GM11168 (cell line): ENCODE measurements around the gene THBS1.

Experiments
- in situ Hi-C: fragments of 300-500 bp; cut with MboI; formaldehyde crosslinking; loops from one replicate; pipeline ENCODE4 v1.12.0; 2022; ENCODE audit warnings: low sequenced_read_pairs; ENCODE audit not compliant: unreplicated experiment

THBS1 gene

DNA sequence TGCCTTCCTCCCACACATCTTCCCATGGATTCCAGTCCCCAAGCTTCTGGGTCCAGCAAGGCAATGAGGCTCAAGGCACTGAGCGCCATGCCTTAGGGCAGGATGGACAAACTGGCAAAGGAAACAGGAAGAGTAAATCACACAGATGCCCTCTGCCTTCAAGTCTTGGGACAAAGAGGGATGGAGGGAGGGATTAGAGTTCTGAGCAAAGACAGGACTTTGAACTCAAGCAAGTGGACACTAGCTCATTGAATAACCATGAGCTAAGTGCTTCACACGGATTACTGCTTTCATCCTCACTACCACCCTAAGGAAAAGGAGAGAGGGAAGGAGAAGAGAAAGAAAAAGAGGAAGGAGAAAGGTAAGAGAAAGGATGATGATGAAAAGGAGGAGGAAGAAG is 7.6 kb upstream of the THBS1 start:
- in situ Hi-C loops, result loop anchor here (10.0 kb wide), 1 partner anchor 448 kb away; no protein-coding TSS in a partner anchor

DNA sequence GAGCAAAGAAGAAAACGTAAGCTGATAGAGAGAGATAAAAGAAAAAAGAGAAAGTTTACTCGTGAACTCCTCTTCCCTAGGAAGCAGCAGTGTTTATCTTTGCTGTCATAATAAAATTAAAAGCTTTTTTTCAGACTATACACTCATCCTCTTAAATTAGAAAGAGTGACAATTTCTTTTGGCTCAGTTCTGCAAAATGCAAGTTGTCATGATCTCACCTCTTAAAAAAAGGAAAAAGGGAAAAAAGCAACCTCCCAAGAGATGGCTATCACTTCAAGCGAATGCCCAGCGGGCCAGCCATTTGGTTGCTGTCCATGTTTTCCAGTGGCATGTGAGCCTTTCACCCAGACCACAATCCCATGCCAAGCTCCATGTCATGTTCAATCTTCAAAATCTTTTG is 7.0 kb upstream of the THBS1 start:
- in situ Hi-C loops, result loop anchor here (10.0 kb wide), 1 partner anchor 449 kb away; no protein-coding TSS in a partner anchor

DNA sequence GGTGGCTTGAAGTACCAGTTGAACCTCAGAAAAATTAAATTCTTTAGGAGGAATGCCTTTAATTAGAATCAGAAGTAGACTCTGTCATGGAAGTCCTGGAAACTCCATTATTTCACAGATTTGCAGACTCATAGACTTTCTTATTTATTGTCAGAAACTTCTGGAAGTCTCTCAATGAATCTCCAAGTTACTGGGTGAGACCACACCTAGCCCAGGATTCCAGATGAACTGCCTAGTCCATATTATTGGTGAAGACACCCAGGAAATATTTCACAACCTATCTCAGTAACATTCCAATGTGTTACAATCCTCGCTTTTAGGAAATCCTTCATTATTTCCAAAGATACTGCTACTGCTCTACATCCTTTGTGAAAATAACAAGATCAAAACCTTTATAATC is 6.5 kb upstream of the THBS1 start:
- in situ Hi-C loops, result loop anchor here (10.0 kb wide), 1 partner anchor 450 kb away; no protein-coding TSS in a partner anchor

DNA sequence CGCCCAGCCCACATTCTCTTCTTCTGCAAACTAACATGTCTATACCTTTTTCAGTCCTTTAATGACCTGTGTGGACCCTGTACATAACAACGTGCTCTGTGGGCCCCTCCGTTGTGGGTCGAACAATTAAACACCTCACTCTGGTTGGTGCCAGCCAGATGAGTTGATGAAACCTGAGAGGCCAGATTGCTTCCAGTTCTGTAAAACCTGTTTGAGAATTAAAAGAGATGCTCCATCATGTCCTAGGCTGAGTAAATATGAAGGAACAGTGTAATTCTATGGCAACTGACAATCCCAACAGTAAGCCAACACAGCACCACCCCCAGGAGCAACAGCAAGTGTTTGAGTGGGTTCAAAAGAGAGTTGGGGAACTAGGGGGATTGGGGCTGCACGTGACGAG is 5.7 kb upstream of the THBS1 start:
- in situ Hi-C loops, result loop anchor here (10.0 to 25.0 kb wide), 3 partner anchors 263 to 863 kb away; no protein-coding TSS in a partner anchor

GRCh38 chr15:39578851-39579486 is 1.9 kb upstream of the THBS1 start:
- in situ Hi-C loops, result loop anchor here (10.0 to 25.0 kb wide), 3 partner anchors 267 to 867 kb away; no protein-coding TSS in a partner anchor

- in situ Hi-C loops, result loop anchor here (10.0 to 25.0 kb wide), 3 partner anchors 267 to 867 kb away; no protein-coding TSS in a partner anchor
Measured at GRCh38 chr15:39579487-39580116, 1.3 kb upstream of the THBS1 start.

DNA sequence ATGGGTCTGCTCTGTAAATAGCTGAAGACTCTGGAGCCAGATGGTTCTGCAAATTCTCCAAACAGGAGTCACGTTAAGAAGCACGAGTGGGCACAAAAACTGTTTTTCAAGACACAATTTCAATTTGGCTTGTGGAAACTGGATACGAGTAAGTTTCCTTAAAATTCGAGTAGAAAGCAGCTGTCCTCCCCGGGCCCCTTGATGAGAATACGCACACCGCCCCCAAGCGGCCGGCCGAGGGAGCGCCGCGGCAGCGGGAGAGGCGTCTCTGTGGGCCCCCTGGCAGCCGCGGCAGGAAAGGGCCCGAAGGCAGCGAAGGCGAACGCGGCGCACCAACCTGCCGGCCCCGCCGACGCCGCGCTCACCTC is 778 bp upstream of the THBS1 start:
- in situ Hi-C loops, result loop anchor here (25.0 kb wide), 2 partner anchors 268 to 868 kb away; no protein-coding TSS in a partner anchor

DNA sequence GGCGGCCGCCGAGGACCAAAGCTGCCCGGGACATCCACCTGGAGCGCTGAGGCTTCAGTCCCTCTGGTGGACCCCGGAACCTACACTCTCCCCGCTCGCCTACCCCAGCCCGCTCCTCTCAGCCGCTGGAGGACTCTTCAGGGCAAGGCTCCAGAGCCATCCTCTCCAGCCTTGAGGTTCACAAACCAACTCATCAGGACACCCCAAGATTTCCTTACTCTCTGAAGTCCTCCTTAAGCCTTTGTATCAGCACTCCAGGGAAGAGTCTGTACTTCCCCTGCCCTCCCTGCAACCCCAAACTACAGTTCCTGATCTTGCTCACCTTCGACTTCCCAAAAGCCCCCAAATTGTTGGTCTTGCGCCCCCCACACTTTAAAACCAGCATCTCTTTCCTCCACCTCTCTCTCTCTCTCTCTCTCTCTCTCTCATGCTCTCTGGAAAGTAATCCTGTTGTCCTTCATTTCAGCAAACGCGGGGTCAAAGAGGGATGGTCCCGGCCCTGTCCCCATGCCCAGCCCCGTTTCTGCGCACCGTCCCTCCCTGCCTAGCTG is 438 bp downstream of the THBS1 start:
- in situ Hi-C loops, result loop anchor here (25.0 kb wide), 2 partner anchors 269 to 869 kb away; no protein-coding TSS in a partner anchor

DNA sequence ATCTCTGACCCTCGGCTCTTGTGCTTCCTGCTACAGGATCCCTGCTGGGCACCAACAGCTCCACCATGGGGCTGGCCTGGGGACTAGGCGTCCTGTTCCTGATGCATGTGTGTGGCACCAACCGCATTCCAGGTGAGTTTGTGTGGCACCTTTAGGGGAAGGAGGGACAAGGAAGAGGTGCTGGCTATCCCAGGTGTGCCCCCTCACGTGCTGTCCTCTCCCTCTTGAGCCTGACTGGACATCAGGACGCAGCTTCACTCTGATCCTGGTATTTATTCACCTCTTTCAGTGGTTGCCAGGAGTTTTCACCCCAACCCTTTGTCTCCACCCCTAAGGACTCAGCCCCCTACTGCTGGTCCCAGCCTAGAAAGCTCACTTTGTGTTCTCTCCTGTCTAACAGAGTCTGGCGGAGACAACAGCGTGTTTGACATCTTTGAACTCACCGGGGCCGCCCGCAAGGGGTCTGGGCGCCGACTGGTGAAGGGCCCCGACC is 960 bp downstream of the THBS1 start:
- in situ Hi-C loops, result loop anchor here (25.0 kb wide), 2 partner anchors 270 to 870 kb away; no protein-coding TSS in a partner anchor

- in situ Hi-C loops, result loop anchor here (25.0 kb wide), 2 partner anchors 270 to 870 kb away; no protein-coding TSS in a partner anchor
Measured at GRCh38 chr15:39582286-39582976, 1.6 kb downstream of the THBS1 start.

- in situ Hi-C loops, result loop anchor here (25.0 kb wide), 2 partner anchors 271 to 871 kb away; no protein-coding TSS in a partner anchor
Measured at GRCh38 chr15:39582977-39583595, 2.2 kb downstream of the THBS1 start.

DNA sequence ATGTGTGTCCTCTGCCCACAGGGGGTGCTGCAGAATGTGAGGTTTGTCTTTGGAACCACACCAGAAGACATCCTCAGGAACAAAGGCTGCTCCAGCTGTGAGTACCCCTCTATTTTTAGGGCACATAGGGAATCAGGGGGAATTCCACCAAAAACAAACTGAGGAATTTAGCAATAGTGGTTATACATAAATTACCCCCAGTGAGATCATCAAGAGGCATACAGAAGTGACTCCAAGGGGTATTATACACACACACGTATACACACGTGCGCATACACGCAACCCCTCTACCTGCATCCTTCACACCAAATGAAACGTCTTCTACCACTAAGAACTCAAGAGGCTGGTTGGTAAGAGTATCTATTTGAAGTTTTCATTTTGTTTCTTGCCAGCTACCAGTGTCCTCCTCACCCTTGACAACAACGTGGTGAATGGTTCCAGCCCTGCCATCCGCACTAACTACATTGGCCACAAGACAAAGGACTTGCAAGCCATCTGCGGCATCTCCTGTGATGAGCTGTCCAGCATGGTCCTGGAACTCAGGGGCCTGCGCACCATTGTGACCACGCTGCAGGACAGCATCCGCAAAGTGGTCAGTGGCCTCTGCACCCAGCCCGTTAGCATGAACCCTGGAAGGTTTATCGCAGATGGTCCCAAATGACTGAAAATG is 2.9 kb downstream of the THBS1 start:
- in situ Hi-C loops, result loop anchor here (25.0 kb wide), 2 partner anchors 271 to 871 kb away; no protein-coding TSS in a partner anchor

GRCh38 chr15:39584266-39584659 is 3.4 kb downstream of the THBS1 start:
- in situ Hi-C loops, result loop anchor here (25.0 kb wide), 2 partner anchors 272 to 872 kb away; no protein-coding TSS in a partner anchor

DNA sequence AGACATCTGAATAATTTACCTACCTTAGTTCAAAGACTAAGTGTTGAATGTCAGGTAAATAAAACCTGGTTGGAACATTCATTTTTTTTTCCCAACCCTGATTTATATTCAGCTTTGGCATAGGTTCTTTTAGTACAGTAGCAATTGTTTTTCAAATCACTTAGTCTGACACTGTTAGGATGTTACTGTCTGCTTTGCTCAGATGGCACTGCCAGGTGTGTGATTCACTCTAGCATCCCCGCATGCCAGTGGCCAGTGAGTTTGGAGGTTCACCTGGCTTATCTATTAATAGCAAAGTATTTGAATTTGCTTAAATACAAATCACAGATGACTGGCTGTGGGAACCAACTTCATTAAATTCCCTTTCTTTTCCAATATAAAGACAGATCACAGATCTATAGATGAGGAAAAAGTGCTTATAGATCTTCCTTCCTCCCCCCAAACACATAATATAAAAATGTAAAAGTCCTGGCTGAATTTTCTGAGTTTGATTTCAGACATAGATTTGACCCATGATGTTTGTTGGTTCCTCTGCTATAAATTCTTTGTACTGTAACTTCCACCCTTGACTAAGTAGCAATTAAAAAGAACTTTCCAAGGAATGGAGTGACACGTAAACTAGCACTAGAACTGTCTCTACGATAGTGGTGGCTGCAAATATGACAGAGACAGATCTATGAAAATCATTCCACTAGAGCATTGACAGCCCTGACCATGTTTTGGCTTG is 3.9 kb downstream of the THBS1 start:
- in situ Hi-C loops, result loop anchor here (25.0 kb wide), 2 partner anchors 273 to 873 kb away; no protein-coding TSS in a partner anchor

DNA sequence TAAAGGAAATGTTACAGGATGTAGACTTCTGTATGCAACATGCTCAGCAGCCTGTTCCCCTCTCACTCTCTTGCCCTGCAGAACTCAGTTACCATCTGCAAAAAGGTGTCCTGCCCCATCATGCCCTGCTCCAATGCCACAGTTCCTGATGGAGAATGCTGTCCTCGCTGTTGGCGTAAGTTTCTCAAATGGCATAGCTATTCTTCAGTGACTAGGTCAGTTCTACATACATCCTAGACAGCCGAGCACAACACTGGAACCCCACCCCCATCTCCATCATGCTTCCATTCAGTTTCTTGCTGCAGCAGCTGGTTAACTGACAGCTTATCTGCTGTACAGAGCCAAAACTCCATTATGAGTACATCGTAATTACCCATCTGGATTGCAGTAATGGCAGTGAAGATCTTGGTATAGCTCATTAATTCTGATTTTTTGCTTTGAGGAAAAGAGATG is 4.5 kb downstream of the THBS1 start:
- in situ Hi-C loops, result loop anchor here (25.0 kb wide), 2 partner anchors 273 to 873 kb away; no protein-coding TSS in a partner anchor

GRCh38 chr15:39585871-39586301 is 5.0 kb downstream of the THBS1 start:
- in situ Hi-C loops, result loop anchor here (25.0 kb wide), 2 partner anchors 274 to 874 kb away; no protein-coding TSS in a partner anchor

- in situ Hi-C loops, result loop anchor here (25.0 kb wide), 2 partner anchors 274 to 874 kb away; no protein-coding TSS in a partner anchor
Measured at GRCh38 chr15:39586387-39587095, 5.7 kb downstream of the THBS1 start.
